G401.6 (cell line): ENCODE data around the gene MBD4.
"Not testable (repeated sequence)": the region's sequence is repeated elsewhere in the genome, so short reads cannot be mapped to it uniquely, and the experiment has no call there.

Source experiments
- FAIRE-seq: peaks from 2 replicates; lab custom pipeline; 2012; peaks lifted over from hg19 to GRCh38; lab: Jason Lieb, UNC

The MBD4 gene

GRCh38 chr3:129429602-129430001, 10.1 kb downstream of the MBD4 start:
- FAIRE-seq: no peak

GRCh38 chr3:129429080-129429451, 10.7 kb downstream of the MBD4 start:
- FAIRE-seq: no peak

GRCh38 chr3:129428376-129429079, 11.2 kb downstream of the MBD4 start, which contains the start of gene EFCAB12:
TSS of gene EFCAB12 (minus strand) at chr3:129428636. CDS start at chr3:129428488, 148 bp downstream.
- FAIRE-seq: no peak

- no peak for FAIRE-seq
Observed at GRCh38 chr3:129428007-129428375, 11.8 kb downstream of the MBD4 start.

GRCh38 chr3:129425619-129426018, 14.1 kb downstream of the MBD4 start:
- no peak for FAIRE-seq

- FAIRE-seq: no peak
Observed at GRCh38 chr3:129425213-129425612, 14.5 kb downstream of the MBD4 start.

GRCh38 chr3:129424185-129424841, 15.4 kb downstream of the MBD4 start:
- no peak for FAIRE-seq

GRCh38 chr3:129422897-129423296, 16.9 kb downstream of the MBD4 start:
- FAIRE-seq: no peak

GRCh38 chr3:129421988-129422745, 17.6 kb downstream of the MBD4 start:
- no peak for FAIRE-seq

GRCh38 chr3:129421236-129421883, 18.4 kb downstream of the MBD4 start:
- no peak for FAIRE-seq

- FAIRE-seq: no peak
Observed at GRCh38 chr3:129419476-129419875, 20.3 kb downstream of the MBD4 start.

GRCh38 chr3:129418041-129418973, 21.4 kb downstream of the MBD4 start:
- FAIRE-seq: no peak

- no peak for FAIRE-seq
Observed at GRCh38 chr3:129417326-129417725, 22.4 kb downstream of the MBD4 start.

- FAIRE-seq: no peak
Observed at GRCh38 chr3:129416415-129416814, 23.3 kb downstream of the MBD4 start.

- FAIRE-seq: no peak
Observed at GRCh38 chr3:129415830-129416229, 23.9 kb downstream of the MBD4 start.

- no peak for FAIRE-seq
Observed at GRCh38 chr3:129415378-129415777, 24.4 kb downstream of the MBD4 start.

- FAIRE-seq: no peak
Observed at GRCh38 chr3:129413687-129414506, 25.9 kb downstream of the MBD4 start.

GRCh38 chr3:129413238-129413637, 26.5 kb downstream of the MBD4 start:
- FAIRE-seq: not testable (repeated sequence)

GRCh38 chr3:129412542-129413198, 27.1 kb downstream of the MBD4 start:
- no peak for FAIRE-seq

GRCh38 chr3:129410971-129411370, 28.8 kb downstream of the MBD4 start:
- FAIRE-seq: no peak
